ENCODE results near the gene TMED1. TPM values are rescaled to one million over a fixed set of nuclear protein-coding genes. Genes with fewer than 3 reads are reported as not detected.

Gene TMED1
- total and polyA plus RNA-seq, 2 of the 13 experiments (the other 11 are each of a cell fraction or from before 2014, with no cell fraction given): 48.3 to 51.8 TPM

- TF ChIP-seq, protein P1, sequence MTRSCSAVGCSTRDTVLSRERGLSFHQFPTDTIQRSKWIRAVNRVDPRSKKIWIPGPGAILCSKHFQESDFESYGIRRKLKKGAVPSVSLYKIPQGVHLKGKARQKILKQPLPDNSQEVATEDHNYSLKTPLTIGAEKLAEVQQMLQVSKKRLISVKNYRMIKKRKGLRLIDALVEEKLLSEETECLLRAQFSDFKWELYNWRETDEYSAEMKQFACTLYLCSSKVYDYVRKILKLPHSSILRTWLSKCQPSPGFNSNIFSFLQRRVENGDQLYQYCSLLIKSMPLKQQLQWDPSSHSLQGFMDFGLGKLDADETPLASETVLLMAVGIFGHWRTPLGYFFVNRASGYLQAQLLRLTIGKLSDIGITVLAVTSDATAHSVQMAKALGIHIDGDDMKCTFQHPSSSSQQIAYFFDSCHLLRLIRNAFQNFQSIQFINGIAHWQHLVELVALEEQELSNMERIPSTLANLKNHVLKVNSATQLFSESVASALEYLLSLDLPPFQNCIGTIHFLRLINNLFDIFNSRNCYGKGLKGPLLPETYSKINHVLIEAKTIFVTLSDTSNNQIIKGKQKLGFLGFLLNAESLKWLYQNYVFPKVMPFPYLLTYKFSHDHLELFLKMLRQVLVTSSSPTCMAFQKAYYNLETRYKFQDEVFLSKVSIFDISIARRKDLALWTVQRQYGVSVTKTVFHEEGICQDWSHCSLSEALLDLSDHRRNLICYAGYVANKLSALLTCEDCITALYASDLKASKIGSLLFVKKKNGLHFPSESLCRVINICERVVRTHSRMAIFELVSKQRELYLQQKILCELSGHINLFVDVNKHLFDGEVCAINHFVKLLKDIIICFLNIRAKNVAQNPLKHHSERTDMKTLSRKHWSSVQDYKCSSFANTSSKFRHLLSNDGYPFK (CRISPR knock-in tag; IDR thresholded peaks at IDR 0.05; ENCODE audit: borderline replicate concordance): no peak; the same call in 1 of the 2 replicates
- peak; percentile 81 for TF ChIP-seq AGO2 (optimal IDR thresholded peaks at IDR 0.05; ENCODE audit: low read depth, low read length)
- 0 out of 2 replicates have a peak, but pooled peaks have one; percentile 52 for TF ChIP-seq ZNF576 (CRISPR knock-in tag; IDR thresholded peaks at IDR 0.05)
- no peak for TF ChIP-seq TARDBP (CRISPR knock-in tag; IDR thresholded peaks at IDR 0.05)
- peak; percentile 74 for TF ChIP-seq NFYC (CRISPR knock-in tag; IDR thresholded peaks at IDR 0.05)
- no peak for TF ChIP-seq ZNF160 (CRISPR knock-in tag; IDR thresholded peaks at IDR 0.05)
- TF ChIP-seq SAP130 (CRISPR knock-in tag; IDR thresholded peaks at IDR 0.05; ENCODE audit: low read depth): no peak
- TF ChIP-seq, protein P2, sequence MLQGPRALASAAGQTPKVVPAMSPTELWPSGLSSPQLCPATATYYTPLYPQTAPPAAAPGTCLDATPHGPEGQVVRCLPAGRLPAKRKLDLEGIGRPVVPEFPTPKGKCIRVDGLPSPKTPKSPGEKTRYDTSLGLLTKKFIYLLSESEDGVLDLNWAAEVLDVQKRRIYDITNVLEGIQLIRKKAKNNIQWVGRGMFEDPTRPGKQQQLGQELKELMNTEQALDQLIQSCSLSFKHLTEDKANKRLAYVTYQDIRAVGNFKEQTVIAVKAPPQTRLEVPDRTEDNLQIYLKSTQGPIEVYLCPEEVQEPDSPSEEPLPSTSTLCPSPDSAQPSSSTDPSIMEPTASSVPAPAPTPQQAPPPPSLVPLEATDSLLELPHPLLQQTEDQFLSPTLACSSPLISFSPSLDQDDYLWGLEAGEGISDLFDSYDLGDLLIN (CRISPR knock-in tag; IDR thresholded peaks at IDR 0.05; ENCODE audit: borderline replicate concordance): no peak
- TF ChIP-seq XRCC5 (optimal IDR thresholded peaks at IDR 0.05; ENCODE audit: low read length): peak; percentile 5
- 0 out of 2 replicates have a peak, but pooled peaks have one; percentile 22 for TF ChIP-seq HHEX (CRISPR knock-in tag; IDR thresholded peaks at IDR 0.05)
- TF ChIP-seq REST (IDR thresholded peaks at IDR 0.05; ENCODE audit: borderline replicate concordance in 1 of 2, low read depth in 1 of 2, low read length in 2 of 2): no peak
- TF ChIP-seq, protein P3, sequence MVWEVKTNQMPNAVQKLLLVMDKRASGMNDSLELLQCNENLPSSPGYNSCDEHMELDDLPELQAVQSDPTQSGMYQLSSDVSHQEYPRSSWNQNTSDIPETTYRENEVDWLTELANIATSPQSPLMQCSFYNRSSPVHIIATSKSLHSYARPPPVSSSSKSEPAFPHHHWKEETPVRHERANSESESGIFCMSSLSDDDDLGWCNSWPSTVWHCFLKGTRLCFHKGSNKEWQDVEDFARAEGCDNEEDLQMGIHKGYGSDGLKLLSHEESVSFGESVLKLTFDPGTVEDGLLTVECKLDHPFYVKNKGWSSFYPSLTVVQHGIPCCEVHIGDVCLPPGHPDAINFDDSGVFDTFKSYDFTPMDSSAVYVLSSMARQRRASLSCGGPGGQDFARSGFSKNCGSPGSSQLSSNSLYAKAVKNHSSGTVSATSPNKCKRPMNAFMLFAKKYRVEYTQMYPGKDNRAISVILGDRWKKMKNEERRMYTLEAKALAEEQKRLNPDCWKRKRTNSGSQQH (CRISPR knock-in tag; IDR thresholded peaks at IDR 0.05; ENCODE audit: low read depth): peak; percentile 9; the same call in 1 of the 2 replicates
These were observed 791 bp downstream of the TMED1 start (continued) for GRCh38 chr19:10835089-10835753.
